GM12878 (cell line): ENCODE data around the gene TMEM50B. TPM values are rescaled to one million over a fixed set of nuclear protein-coding genes. Genes with fewer than 3 reads are reported as not detected.
A peak's percentile ranks its signal among the peaks of the same experiment; 100 is the strongest.

ENCODE experiments used
- BRCA1 ChIP-seq: IDR thresholded peaks from 2 replicates; pipeline ENCODE4 v1.6.1; 2011; ENCODE audit warnings: low read depth, low read length, improper control_type of control experiment
- CBFB ChIP-seq: IDR thresholded peaks from 2 replicates; pipeline ENCODE4 v1.6.1; 2016; ENCODE audit warnings: antibody characterized with exemption, low read depth
- CREB1 ChIP-seq: IDR thresholded peaks from 2 replicates; pipeline ENCODE4 v1.6.1; 2012; ENCODE audit warnings: low read depth, mild to moderate bottlenecking, inconsistent platforms
- CREM ChIP-seq: IDR thresholded peaks from 2 replicates; pipeline ENCODE4 v1.6.1; 2014; ENCODE audit warnings: antibody characterized with exemption, low read depth
- EGR1 ChIP-seq, 2 experiments: IDR thresholded peaks; 1 replicate in 1 of 2; 2 replicates in 1 of 2; pipeline ENCODE4 v1.6.1; 2011 to 2012; ENCODE audit warnings: low read depth in 2 of 2, low read length in 2 of 2, borderline replicate concordance in 1 of 2, mild to moderate bottlenecking in 1 of 2, moderate library complexity in 1 of 2
- EP300 ChIP-seq, 2 experiments: fragments of 150-350 bp in 1 of 2; IDR thresholded peaks; 2 replicates each; pipeline ENCODE4 v1.6.1; 2011 to 2012; ENCODE audit warnings: low read depth in 2 of 2, low read length in 2 of 2, borderline replicate concordance in 1 of 2, improper control_type of control experiment in 1 of 2, inconsistent platforms in 1 of 2; ENCODE audit not compliant: control insufficient read depth in 1 of 2
- ETV6 ChIP-seq, 2 experiments: fragments of 450-650 bp in 1 of 2; IDR thresholded peaks in 1 of 2; conservative IDR thresholded peaks in 1 of 2; 2 replicates each; pipeline ENCODE4 v1.6.1; 2014; ENCODE audit warnings: antibody characterized with exemption in 1 of 2, borderline replicate concordance in 1 of 2, low read depth in 1 of 2, mild to moderate bottlenecking in 1 of 2, moderate library complexity in 1 of 2
- GATAD2B ChIP-seq: fragments of 450-650 bp; conservative IDR thresholded peaks from 2 replicates; pipeline ENCODE4 v1.6.1; 2017; ENCODE audit warnings: low read depth, mild to moderate bottlenecking, moderate library complexity
- HDAC2 ChIP-seq: fragments of 200-600 bp; sonication (generic); IDR thresholded peaks from 2 replicates; pipeline ENCODE4 v1.6.1; 2017
- HDGF ChIP-seq: fragments of 450-650 bp; IDR thresholded peaks from 2 replicates; pipeline ENCODE4 v1.6.1; 2016; ENCODE audit warnings: antibody characterized with exemption
- JUND ChIP-seq: IDR thresholded peaks from 2 replicates; pipeline ENCODE4 v1.6.1; 2012; ENCODE audit warnings: low read depth, mild to moderate bottlenecking, low read length, improper control_type of control experiment, moderate library complexity
- MEF2B ChIP-seq: fragments of 450-650 bp; IDR thresholded peaks from 2 replicates; pipeline ENCODE4 v1.6.1; 2018; ENCODE audit warnings: mild to moderate bottlenecking, moderate library complexity; ENCODE audit not compliant: partially characterized antibody, poor library complexity, severe bottlenecking
- MTA3 ChIP-seq: IDR thresholded peaks from 2 replicates; pipeline ENCODE4 v1.6.1; 2012; ENCODE audit warnings: low read length, inconsistent platforms, borderline replicate concordance
- NBN ChIP-seq: fragments of 450-650 bp; IDR thresholded peaks from 2 replicates; pipeline ENCODE4 v1.6.1; 2016
- RAD51 ChIP-seq: fragments of 450-650 bp; IDR thresholded peaks from 2 replicates; pipeline ENCODE4 v1.6.1; 2016; ENCODE audit warnings: moderate library complexity, mild to moderate bottlenecking, inconsistent platforms
- RBBP5 ChIP-seq: fragments of 200-600 bp; sonication (generic); conservative IDR thresholded peaks from 2 replicates; pipeline ENCODE4 v1.6.1; 2016
- SMAD1 ChIP-seq: fragments of 450-650 bp; IDR thresholded peaks from 2 replicates; pipeline ENCODE4 v1.6.1; 2018; ENCODE audit warnings: mild to moderate bottlenecking, low read depth; ENCODE audit not compliant: partially characterized antibody
- TBL1XR1 ChIP-seq: IDR thresholded peaks from 2 replicates; pipeline ENCODE4 v1.6.1; 2012; ENCODE audit warnings: low read depth, low read length, improper control_type of control experiment
- YY1 ChIP-seq: IDR thresholded peaks from 2 replicates; pipeline ENCODE4 v1.6.1; 2011; ENCODE audit warnings: low read depth, mild to moderate bottlenecking, low read length
- ZBED1 ChIP-seq: IDR thresholded peaks from 2 replicates; pipeline ENCODE4 v1.6.1; 2016; ENCODE audit warnings: borderline replicate concordance
- ZNF207 ChIP-seq: fragments of 450-650 bp; IDR thresholded peaks from 2 replicates; pipeline ENCODE4 v1.6.1; 2014; ENCODE audit warnings: antibody characterized with exemption, mild to moderate bottlenecking, borderline replicate concordance
- ZNF217 ChIP-seq: fragments of 450-650 bp; IDR thresholded peaks from 2 replicates; pipeline ENCODE4 v1.6.1; 2017; ENCODE audit warnings: antibody characterized with exemption, mild to moderate bottlenecking
- ZNF24 ChIP-seq: fragments of 450-650 bp; IDR thresholded peaks from 2 replicates; pipeline ENCODE4 v1.6.1; 2017; ENCODE audit warnings: antibody characterized with exemption, mild to moderate bottlenecking
- polyA plus RNA-seq, 11 experiments: library from polyadenylated mRNA; depleted of rRNA in 4 of 11; unstranded in 6 of 11; stranded (reverse) in 5 of 11; fragments of >200 nt; fragmentation: Nextera tagmentation in 4 of 11; fragmentation: Illumina TruSeq in 1 of 11; extraction: Ambion mirVana in 4 of 11; extraction: Trizol in 1 of 11; gene quantifications; 1 replicate in 1 of 11; 2 replicates in 10 of 11; pipeline versions ENCODE4 v1.2.1 to v1.2.3, GENCODE V29; 2011 to 2016; ENCODE audit warnings: inconsistent platforms in 2 of 11, missing spikeins in 2 of 11, low read depth in 1 of 11
- total RNA-seq, 4 experiments: library from RNA; depleted of rRNA in 3 of 4; stranded (reverse); fragments of >200 nt in 3 of 4; fragmentation: Illumina TruSeq in 1 of 4; extraction: Trizol in 1 of 4; gene quantifications; 2 replicates each; pipeline versions ENCODE4 v1.2.1 to v1.2.3, GENCODE V29; 2013 to 2021
- TF ChIP-seq, protein P1 (sequence below): fragments of 450-650 bp; IDR thresholded peaks from 2 replicates; pipeline ENCODE4 v1.6.1; 2017; ENCODE audit warnings: mild to moderate bottlenecking, moderate library complexity
- TF ChIP-seq, protein P2 (sequence below): IDR thresholded peaks from 2 replicates; pipeline ENCODE4 v1.6.1; 2011; ENCODE audit warnings: mild to moderate bottlenecking, low read depth, low read length, moderate library complexity; ENCODE audit not compliant: insufficient replicate concordance
- TF ChIP-seq, protein P3 (sequence below): IDR thresholded peaks from 2 replicates; pipeline ENCODE4 v1.6.1; 2012; ENCODE audit warnings: low read length, inconsistent platforms

The TMEM50B gene
- total and polyA plus RNA-seq, 10 of the 15 experiments (the other 5 are each of a cell fraction or from before 2014, with no cell fraction given), result 12.1 to 42.1 (median 18.2) TPM

DNA sequence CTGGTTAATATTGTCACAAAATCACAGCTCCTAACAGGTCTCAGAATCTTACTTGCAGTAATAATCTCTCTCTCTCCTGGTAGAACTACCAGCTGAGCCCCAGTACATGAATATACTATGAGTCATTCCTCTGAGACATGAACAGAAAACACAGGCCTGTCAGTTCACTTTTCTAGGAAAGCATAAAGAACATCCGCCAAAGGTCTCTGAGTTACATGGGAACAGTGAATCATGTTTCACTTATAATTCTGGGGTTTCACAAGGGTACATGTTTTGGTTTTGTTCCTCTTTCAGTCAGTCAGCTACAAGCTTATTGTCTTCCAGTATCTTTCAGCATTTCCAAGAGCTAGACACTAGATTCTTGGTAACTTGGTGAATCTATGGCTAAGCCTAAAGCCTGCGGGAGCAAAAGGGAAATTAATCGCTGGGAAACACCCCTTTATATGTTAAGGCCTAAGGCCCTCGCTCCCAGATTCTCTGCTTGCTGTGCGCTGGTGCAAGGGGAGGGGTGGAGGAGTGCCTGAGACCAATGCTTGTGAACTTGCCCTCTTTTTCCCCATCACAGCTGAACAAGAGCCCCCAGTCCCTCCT lies 44.9 kb downstream of the TMEM50B start (continued):
- TF ChIP-seq RBBP5 (no peak), SMAD1 (peak; percentile 82), ZBED1 (peak; percentile 93), CREM (peak; percentile 63; the same call in 1 of the 2 replicates), ZNF24 (peak; percentile 56; the same call in 1 of the 2 replicates), ZNF207 (no peak), YY1 (no peak), CREB1 (peak; percentile 53; the same call in 1 of the 2 replicates), NBN (0 out of 2 replicates have a peak, but pooled peaks have one; percentile 64), EGR1 (IDR thresholded peaks at IDR 0.05; ENCODE audit: borderline replicate concordance in 1 of 2, low read depth in 2 of 2, low read length in 2 of 2) (no peak), BRCA1 (no peak), RAD51 (peak; percentile 25; the same call in 1 of the 2 replicates), GATAD2B (peak; percentile 94), MEF2B (peak; percentile 94), MTA3 (no peak), ETV6 (conservative IDR thresholded peaks at IDR 0.05 in 1 of 2, IDR thresholded peaks at IDR 0.05 in 1 of 2; ENCODE audit: borderline replicate concordance in 1 of 2, low read depth in 1 of 2) (peak in 1 of 2 experiments; percentile 79; a peak in 1 of 4 replicates), HDAC2 (no peak), CBFB (no peak), ZNF217 (no peak), EP300 (IDR thresholded peaks at IDR 0.05; ENCODE audit: borderline replicate concordance in 1 of 2, control insufficient read depth in 1 of 2, low read depth in 2 of 2, low read length in 2 of 2) (peak in 1 of 2 experiments; percentile 77; a peak in 2 of 4 replicates), JUND (no peak), HDGF (peak; percentile 21; the same call in 1 of the 2 replicates), TBL1XR1 (no peak)
- TF ChIP-seq, protein P1, sequence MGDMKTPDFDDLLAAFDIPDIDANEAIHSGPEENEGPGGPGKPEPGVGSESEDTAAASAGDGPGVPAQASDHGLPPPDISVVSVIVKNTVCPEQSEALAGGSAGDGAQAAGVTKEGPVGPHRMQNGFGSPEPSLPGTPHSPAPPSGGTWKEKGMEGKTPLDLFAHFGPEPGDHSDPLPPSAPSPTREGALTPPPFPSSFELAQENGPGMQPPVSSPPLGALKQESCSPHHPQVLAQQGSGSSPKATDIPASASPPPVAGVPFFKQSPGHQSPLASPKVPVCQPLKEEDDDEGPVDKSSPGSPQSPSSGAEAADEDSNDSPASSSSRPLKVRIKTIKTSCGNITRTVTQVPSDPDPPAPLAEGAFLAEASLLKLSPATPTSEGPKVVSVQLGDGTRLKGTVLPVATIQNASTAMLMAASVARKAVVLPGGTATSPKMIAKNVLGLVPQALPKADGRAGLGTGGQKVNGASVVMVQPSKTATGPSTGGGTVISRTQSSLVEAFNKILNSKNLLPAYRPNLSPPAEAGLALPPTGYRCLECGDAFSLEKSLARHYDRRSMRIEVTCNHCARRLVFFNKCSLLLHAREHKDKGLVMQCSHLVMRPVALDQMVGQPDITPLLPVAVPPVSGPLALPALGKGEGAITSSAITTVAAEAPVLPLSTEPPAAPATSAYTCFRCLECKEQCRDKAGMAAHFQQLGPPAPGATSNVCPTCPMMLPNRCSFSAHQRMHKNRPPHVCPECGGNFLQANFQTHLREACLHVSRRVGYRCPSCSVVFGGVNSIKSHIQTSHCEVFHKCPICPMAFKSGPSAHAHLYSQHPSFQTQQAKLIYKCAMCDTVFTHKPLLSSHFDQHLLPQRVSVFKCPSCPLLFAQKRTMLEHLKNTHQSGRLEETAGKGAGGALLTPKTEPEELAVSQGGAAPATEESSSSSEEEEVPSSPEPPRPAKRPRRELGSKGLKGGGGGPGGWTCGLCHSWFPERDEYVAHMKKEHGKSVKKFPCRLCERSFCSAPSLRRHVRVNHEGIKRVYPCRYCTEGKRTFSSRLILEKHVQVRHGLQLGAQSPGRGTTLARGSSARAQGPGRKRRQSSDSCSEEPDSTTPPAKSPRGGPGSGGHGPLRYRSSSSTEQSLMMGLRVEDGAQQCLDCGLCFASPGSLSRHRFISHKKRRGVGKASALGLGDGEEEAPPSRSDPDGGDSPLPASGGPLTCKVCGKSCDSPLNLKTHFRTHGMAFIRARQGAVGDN, result peak; percentile 90; the same call in 1 of the 2 replicates
- TF ChIP-seq, protein P2, sequence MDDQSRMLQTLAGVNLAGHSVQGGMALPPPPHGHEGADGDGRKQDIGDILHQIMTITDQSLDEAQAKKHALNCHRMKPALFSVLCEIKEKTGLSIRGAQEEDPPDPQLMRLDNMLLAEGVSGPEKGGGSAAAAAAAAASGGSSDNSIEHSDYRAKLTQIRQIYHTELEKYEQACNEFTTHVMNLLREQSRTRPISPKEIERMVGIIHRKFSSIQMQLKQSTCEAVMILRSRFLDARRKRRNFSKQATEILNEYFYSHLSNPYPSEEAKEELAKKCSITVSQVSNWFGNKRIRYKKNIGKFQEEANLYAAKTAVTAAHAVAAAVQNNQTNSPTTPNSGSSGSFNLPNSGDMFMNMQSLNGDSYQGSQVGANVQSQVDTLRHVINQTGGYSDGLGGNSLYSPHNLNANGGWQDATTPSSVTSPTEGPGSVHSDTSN, result peak; percentile 17
- TF ChIP-seq, protein P3, sequence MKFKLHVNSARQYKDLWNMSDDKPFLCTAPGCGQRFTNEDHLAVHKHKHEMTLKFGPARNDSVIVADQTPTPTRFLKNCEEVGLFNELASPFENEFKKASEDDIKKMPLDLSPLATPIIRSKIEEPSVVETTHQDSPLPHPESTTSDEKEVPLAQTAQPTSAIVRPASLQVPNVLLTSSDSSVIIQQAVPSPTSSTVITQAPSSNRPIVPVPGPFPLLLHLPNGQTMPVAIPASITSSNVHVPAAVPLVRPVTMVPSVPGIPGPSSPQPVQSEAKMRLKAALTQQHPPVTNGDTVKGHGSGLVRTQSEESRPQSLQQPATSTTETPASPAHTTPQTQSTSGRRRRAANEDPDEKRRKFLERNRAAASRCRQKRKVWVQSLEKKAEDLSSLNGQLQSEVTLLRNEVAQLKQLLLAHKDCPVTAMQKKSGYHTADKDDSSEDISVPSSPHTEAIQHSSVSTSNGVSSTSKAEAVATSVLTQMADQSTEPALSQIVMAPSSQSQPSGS, result peak; percentile 99
